Renal cortical epithelial cell (primary cell): ENCODE data around the gene PCF11. TPM values are rescaled to one million over a fixed set of nuclear protein-coding genes. Genes with fewer than 3 reads are reported as not detected.

Experiments used
- DNase-seq: peaks from one replicate; pipeline ENCODE4 v3.0.0-alpha.2; 2011; ENCODE audit warnings: low read depth
- total RNA-seq: library from RNA; depleted of rRNA; stranded (reverse); fragments of >200 nt; gene quantifications from 2 replicates; pipeline ENCODE4 v1.2.3, GENCODE V29; 2014

Gene PCF11
- total RNA-seq, 1 donor from 2014 or later: 48.0 TPM

DNA sequence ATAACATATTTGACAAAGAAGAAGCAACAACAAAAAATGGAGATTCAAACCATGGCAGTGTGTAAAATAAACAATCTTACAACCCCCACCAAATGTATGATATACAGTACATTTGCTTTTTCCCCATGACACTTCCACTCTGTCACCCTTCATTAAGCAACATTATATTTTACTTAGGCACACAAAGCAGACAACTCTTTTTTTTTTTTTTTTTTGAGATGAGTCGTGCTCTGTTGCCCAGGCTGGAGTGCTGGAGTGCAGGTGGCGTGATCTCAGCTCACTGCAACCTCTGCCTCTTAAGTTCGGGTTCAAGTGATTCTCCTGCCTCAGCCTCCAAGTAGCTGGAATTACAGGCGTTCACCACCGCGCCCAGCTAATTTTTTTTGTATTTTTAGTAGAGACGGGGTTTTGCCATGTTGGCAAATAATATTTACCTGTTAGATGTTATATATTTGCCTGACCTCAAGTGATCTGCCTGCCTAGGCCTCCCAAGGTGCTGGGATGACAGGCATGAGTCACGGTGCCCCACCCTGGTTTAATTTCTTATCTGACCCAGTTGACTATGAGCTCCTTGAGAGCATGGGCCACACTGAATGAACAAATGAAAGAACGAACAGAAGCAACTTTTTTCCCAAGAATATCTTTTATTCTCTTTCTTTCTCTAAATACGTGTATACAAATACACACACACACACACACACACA is 5.5 kb upstream of the PCF11 start:
- DNase-seq: no peak

DNA sequence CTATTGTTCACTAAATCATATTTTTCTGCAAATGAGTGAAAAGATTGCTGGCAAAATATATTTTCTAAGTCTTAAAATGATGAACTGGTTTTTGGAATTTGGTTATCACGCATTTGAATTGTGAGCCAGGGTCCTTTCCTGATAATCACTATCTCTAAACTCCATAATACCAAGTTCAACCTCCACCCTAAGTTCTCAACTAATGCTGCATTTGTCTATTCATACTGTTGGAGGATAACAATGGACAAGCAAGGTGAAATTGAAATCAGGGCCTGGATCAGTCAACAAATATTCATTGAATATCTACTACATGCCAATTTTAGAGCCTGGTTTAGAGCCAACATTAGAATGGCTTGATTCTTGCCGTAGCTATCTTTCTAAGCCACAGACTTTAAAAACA is 4.7 kb upstream of the PCF11 start:
- no peak for DNase-seq

DNA sequence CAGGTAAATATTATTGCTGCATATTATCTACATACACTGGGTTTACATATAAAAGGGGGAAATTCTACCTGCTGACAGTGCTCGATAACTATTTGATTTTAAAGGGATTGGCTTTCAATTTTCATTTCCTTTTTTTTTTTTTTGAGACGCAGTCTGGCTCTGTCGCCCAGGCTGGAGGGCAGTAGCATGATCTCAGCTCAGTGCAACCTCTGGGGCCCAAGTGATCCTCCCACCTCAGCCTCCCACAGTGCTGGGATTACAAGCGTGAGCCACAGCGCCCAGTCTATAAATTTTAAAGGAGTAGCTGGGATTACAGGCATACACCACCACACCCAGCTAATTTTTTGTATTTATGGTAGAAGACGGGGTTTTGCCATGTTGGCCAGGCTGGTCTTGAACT is 3.2 kb upstream of the PCF11 start:
- no peak for DNase-seq

DNA sequence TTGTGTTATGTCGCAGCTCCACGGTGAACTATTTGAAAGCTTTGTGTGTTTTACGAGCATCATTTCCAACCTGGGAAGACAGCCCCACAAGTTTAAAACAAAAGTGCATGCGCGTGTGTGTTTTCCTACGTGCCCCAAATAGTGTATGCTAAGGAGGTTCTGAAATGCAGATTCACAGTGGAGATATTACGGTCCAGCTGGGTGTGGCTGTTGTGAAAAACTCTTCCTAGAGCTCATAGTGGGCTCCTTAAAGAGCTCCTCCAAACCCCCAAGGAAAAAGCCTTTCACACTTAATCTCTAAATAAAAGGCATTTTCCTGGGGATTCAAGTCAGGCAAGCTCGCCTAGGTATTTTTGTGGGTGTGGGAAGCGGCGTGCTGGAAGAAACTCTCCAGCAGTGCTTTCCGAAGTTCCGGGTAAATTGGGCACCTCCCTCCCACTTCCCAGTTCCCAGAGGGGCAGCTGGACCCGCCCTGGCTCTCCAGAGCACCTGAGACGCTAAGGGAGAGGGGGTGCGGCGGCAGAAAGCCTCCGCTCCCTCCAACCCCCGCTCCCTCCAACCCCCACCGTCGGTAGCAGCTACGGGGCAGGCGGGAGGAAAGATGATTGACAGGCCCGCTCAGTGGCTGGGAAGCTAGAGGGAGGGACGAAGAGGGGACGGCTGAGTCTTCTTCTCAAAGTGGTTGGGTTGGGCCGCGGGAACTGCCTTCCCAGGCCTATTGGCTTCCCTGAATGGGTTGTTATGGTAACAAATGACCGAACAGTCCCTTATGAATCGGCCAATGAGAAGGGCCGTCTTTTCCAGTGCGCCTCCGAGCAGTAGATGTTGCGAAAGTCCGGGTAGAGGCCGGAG is 561 bp upstream of the PCF11 start:
- DNase-seq: peak; percentile 100

DNA sequence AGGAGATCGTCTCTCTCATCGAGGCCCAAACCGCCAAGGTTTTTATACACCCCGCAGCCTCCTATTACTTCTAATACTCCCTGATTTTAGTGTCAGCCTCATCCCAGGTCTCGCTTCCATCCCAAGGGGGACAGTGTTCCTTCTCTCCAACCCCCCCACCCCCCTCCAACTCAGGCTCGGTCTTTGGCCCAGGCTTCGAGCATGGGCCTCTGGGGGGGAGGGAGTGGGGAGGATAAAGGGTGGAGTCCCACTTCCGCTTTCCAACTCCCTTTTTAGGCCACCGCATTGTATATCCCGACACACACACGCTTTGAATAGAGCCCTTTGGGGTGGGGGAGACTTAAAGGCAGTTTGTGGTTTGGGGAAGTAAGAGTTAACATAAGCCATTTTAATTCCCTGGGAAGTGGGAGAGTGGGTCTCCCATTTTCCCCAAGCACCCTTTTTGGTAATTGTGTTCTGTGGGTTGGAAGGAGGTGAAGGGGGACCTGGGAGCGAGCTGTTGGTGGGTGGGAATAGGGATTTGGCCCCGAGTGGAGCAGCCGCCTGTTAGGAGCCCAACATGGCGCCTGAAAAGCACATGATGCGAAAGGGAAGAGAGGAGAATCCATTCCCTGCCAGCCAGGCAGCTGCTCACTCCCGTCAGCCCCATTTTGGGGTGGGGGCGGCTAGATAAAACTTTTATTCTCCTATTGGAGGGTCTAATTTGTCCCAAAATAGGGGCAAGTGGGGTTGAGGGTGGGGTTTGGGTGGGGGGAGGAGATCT is 844 bp downstream of the PCF11 start:
- DNase-seq: no peak

DNA sequence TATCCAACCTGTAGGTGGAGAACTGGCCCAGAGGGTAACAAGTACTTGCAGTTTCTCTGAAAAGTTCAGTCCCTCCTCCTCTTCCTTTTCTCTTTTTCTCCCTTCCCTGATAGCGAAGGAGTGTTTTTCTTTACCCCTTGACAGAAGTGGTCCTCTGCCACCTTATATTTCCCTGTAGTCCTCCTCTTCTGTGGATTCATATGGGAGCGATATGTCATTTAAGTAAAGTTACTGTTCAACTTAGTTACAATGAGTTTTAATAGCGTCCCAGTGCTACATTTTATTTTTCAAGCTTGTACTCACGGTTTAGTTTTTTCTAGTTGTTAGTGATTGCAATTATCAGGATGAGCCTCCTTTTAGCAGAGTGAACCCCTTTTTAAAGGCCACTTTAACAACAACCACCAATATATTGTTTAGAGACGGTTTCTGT is 1.4 kb downstream of the PCF11 start:
- no peak for DNase-seq

DNA sequence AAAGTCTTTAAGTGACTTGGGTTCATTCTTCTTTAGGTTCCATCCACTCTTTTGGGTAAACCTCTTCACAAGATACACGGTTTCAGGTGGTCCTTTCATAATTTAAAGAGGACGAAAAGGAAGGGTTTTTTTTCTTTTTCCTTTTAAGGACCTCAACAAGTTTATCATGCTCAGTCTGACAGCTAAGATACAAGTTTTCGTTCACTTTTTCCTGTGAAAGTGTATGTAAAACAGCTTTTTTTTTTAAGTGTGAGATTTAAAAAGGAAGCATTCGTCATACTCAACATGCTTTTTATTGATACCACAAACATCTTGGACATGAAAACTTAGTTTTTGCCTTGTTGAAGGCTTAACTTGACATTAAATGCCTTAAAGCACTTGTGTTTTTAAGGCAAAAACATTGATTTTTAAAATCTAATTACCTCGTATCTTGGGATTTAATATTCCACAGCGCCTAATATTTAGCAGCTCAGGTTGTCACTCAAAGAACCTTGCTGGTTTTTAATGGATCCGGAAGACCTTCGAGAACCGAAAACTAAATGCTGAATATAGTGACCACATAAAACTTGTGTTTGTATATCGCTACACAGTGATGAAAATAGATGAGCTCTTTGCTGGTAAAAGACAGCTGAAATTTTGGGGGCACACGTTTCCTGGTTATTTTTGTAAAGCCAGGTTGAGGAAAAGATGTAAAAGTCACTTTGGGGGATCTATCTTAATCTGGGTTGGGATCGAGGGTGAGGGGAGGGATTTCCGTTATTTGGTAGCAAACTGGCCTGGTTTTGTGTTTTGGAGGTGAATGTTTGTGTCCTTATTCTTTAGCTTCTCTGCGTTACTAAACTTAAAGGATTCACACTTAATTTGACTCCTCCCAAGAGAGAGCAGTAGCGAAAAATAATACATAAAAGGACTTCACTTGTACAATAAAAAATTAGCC is 2.3 kb downstream of the PCF11 start:
- DNase-seq: no peak

DNA sequence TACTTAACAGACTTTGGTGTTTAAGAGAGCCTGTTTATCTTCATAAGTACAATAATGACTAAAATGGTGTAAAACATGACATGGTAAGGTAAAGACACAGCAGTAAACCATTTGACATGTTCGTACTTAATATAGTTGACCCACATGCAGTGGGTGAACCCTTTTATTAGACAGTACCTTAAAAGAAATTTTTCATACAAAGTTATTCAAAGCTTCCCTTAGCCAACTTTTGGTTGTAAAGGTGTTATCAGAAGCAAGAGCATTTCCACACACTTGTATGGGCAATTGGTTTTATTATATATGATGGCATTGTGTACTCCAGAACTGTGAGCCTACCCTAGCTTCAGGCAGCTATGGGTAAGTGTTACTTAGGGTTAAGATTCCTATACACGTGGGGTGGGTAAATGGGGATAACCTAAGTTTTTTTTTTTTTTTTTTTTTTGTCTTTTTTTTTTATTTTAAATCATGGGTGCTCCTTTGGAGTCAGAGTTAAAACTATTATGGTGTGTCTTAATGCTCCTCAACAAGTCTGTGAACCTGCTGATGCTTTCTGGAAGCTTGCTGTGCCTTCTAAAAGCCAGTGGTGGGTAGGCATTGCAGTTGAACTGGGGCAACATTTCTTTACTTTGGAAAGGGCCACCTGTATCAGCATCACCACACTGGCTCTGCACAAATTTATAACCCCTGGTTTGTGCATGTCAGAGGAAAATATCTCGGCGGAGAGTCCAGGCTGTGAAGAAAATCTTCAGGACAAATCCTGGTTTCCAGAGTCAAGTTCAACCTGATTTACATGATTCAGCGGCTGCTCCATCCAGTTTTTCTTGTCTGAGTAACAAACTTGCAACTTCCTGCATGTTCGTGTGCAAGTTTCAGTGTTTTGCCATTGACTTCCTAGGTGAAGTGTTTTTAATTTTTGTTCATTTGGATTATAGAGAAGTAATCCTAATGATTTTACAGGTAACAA is 3.3 kb downstream of the PCF11 start:
- DNase-seq: peak; percentile 58

DNA sequence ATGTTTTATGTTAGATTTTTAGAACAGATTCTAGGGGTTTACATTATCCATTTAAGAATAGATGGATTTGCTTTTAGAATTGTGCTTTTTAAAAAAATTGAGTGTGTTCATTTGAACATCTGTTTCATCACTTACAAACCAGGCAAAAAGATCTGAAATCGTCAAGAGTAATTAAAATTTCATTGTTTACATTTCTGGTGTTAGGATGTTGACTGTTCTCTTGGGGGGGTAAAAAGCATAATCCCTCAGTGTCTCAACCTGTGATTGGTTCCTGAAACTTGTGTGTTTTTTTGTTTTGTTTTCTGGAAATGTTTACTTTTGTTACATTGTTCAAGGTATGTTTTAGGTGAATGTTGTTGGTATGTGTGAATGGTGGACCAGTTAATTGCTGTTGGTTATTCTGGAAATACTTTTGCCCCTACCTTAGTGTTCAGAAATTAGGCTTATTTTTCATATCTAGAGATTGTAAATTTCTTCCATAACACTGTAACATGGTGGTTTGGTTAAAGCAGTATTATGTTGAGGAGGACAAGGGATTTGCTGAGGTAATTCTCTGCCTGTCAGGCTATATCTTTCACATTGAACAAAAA is 4.8 kb downstream of the PCF11 start:
- no peak for DNase-seq

DNA sequence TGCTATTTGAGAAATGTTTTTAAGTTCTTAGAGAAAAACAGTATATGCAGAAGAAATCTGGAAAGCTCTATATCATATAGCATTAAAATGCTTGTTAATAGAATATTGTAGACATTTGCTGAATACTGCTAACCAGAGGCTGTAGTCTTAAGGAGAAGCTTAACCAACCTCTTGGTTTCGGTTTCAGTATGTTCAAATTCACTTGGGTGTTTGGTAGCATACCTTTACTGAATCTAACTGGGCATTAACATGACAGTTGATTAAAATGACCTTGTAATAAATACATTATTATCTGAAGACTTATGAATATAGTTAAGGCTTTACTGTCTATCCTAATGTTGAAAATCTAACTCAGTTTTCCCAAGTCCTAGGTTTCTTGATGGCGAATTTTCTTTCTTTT is 5.4 kb downstream of the PCF11 start:
- no peak for DNase-seq

DNA sequence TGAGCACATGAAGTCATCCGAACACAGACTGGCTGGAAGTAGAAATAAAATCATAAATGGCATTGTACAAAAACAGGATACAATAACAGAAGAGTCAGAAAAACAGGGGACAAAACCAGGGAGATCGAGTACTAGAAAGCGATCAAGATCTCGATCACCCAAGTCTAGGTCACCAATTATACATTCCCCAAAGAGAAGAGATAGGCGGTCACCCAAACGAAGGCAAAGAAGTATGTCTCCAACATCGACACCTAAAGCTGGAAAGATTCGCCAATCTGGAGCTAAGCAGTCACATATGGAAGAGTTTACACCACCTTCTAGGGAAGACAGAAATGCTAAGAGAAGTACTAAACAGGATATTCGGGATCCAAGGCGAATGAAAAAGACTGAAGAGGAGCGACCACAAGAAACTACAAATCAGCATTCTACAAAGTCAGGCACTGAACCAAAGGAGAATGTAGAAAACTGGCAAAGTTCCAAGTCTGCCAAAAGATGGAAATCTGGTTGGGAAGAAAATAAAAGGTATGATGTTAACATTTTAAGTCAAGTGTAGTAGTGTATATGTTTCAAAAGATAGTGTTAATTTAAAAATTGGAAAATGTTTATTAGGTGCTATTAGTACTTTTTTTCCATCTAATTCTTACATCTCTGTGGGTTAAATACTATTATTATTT is 9.4 kb downstream of the PCF11 start:
- DNase-seq: no peak

DNA sequence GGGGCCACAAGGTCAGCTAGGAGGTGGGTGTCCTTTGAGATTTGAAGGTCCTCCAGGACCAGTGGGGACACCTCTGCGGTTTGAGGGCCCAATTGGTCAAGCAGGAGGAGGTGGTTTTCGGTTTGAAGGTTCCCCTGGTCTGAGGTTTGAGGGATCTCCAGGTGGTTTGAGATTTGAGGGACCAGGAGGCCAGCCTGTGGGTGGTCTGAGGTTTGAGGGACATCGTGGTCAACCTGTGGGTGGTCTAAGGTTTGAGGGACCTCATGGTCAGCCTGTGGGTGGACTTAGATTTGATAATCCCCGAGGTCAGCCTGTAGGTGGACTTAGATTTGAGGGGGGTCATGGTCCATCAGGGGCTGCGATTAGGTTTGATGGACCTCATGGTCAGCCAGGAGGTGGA is 11.8 kb downstream of the PCF11 start:
- DNase-seq: no peak

DNA sequence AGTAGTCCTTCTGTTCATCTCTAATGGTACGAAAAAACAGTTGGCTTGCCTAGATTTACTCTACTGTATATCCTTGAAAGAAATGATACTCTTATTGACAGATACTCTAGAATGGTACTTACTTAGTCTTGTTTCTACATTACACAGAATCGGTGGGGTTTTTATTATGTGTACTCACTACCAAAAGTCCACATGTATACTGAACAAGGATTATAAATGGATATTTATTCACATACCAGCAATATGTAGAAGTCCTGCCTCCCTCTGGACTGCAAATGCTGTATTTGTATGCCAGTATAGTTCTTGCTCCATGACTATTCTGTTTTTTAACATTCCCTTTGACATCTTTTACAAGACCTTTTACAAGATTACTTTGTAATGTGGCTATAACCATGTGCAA is 13.9 kb downstream of the PCF11 start:
- DNase-seq: no peak

DNA sequence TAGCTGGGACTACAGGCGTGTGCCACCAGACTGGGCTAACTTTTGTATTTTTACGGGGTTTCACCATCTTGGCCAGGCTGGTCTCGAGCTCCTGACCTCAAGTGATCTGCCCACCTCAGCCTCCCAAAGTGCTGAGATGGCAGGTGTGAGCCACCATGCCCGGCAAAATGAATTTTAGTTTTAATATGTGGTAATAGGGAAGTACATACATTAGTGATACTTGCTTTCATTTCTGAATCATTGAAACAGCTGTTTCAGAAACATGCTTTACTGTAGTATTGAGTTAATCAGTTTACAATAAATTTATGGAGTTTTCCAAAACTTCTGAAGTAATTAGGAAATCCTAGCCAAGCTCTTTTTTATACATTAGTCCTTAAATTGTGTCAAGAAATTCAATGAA is 15.6 kb downstream of the PCF11 start:
- DNase-seq: no peak

DNA sequence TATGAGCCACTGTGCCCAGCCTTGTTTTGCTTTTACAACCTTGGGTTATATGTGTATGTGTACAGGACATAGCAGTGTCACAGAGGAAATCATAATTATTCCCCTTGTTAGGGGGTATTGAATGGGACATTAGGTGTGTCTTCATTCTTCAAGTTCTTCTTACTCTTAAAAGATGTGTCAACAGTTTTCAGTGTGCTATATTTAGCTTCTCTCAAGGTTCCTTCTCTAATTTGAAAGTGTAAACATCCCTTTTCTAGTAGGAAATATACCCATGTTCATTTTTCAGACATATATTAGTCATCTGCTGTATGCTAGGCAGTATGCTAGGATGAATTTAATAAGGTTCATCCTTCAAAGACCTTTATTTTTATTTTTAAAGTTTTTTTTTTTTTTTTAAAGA is 17.1 kb downstream of the PCF11 start:
- peak; percentile 11 for DNase-seq

DNA sequence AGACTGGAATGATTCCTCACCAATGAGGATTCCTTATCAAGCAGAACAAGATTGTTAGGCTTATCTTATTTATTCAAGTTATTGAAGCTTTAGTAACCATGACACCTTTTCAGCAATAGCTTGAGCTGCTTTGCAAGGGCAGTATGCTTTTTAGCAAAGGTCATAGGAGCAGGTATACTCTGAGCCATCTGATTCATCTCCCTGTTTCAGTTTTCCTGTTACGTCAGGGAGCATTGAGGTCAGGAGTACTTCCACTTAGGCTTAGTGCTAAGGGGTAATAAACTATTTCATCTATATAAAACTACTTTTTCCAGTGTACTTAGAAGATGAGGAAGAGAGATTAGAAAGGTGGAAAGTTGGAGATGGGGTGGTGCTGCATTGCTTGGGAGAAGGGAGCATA is 18.9 kb downstream of the PCF11 start:
- no peak for DNase-seq

DNA sequence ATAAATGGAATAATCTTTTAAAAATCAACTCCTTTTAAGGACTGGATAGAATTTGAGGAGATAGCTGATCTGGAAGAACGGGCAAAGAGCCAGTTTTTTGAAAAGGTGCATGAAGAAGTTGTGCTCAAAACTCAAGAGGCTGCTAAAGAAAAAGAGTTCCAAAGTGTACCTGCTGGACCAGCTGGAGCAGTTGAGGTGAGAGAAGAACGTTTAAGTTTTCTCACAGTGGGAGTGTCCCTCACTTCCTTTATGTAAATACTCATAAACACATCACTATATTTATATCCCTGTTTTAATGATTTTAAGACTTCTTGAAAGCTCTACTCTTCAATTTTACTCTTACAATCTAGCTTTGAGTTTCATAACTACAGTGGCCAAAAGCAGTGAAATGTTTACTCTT is 24.9 kb downstream of the PCF11 start:
- no peak for DNase-seq

DNA sequence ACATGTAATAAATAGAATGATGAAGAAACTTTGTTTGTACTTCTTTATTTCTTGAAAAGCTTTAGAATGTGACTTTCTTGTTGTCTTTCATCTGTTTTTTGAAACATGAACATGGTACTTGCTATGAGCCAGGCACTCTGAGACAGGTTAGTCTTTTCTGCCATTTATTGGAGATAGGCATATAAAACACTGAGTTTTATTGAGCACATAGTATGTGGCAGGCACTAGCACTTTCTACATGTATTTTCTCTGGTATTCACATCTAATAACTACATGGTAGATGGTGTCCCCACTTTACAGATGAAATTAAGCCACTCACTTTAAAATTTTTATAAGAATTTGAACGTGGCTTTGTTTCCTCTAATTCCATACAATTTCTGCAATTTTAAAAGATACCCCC is 28.8 kb downstream of the PCF11 start:
- no peak for DNase-seq

DNA sequence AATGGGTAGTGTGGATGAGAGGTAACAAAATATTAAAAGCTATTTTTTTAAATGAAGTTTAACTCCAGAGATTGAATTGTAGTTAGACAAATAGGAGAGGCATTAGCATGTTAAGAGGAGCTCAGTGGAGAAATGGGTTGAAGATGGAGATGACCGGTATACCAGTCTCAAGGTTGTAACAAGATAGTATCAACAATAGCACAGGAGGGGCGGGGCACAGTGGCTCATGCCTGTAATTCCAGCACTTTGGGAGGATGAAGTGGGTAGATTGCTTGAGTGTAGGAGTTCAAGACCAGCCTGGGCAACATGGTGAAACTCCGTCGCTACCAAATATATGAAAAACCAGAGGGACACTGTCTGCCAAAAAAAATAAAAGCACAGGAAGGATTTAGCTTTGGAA is 30.5 kb downstream of the PCF11 start:
- DNase-seq: no peak
